ENCODE results near the gene SPSB3. TPM values are rescaled to one million over a fixed set of nuclear protein-coding genes. Genes with fewer than 3 reads are reported as not detected.

The SPSB3 gene
- total and polyA plus RNA-seq, 2 of the 13 experiments (the other 11 are each of a cell fraction or from before 2014, with no cell fraction given), result 13.2 to 21.9 TPM

DNA sequence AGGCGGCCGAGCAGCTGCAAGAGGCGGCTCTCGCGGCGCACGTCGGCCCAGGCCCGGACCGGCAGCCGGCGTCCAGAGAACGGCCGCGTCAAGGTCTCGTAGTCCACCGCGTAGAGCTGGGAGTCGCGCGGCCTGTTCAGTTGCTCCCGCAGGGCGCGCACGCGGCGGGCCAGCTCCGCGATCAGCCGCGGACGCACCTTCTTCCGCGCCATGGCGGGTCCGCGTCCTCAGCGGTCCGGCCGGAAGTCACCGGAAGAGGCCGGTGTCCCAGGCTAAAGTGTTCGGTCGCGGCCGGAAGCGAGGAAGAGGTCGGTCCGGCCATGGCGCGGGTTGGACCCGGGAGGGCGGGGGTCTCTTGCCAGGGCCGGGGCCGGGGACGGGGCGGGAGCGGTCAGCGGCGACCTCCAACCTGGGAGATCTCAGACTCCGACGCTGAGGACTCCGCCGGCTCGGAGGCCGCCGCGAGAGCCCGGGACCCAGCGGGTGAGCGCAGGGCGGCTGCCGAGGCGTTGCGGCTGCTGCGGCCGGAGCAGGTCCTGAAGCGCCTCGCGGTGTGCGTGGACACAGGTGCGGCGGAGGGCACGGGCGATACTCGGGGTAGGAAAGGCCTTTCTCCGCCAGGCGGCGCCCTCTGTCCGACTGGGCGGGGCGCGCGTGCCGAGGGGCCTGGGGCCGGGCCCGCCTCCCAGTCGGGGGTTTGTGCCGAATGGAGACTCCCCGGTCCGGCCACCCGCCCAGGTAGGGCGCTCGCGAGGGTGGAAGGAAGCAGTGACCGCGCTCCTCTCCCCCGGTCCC lies 9.3 kb downstream of the SPSB3 start, which contains the start of gene MRPS34 (continued):
- TF ChIP-seq PCBP2 (optimal IDR thresholded peaks at IDR 0.05; ENCODE audit: low read depth, low read length, poor library complexity, severe bottlenecking) (no peak), SUZ12 (IDR thresholded peaks at IDR 0.05; ENCODE audit: low read depth, low read length) (no peak), ZNF329 (CRISPR knock-in tag; IDR thresholded peaks at IDR 0.05; ENCODE audit: low read depth) (peak; percentile 82), REXO4 (CRISPR knock-in tag; IDR thresholded peaks at IDR 0.05; ENCODE audit: borderline replicate concordance) (no peak), XRCC5 (optimal IDR thresholded peaks at IDR 0.05; ENCODE audit: low read length) (peak; percentile 69), HNF4A (CRISPR knock-in tag; IDR thresholded peaks at IDR 0.05) (peak; percentile 46), RBM22 (optimal IDR thresholded peaks at IDR 0.05; ENCODE audit: low read length) (no peak), ETV6 (CRISPR knock-in tag; conservative IDR thresholded peaks at IDR 0.05) (no peak; the same call in 1 of the 2 replicates), TOE1 (CRISPR knock-in tag; IDR thresholded peaks at IDR 0.05) (no peak), KDM1A (CRISPR knock-in tag; IDR thresholded peaks at IDR 0.05) (no peak), ATAD3A (CRISPR knock-in tag; IDR thresholded peaks at IDR 0.05) (no peak), HOXA9 (CRISPR knock-in tag; IDR thresholded peaks at IDR 0.05; ENCODE audit: borderline replicate concordance) (peak; percentile 88; the same call in 1 of the 2 replicates), ZNF468 (CRISPR knock-in tag; IDR thresholded peaks at IDR 0.05) (no peak; the same call in 1 of the 2 replicates), SMC3 (IDR thresholded peaks at IDR 0.05; ENCODE audit: low read length) (peak; percentile 19; the same call in 1 of the 2 replicates)
- TF ChIP-seq, protein P1, sequence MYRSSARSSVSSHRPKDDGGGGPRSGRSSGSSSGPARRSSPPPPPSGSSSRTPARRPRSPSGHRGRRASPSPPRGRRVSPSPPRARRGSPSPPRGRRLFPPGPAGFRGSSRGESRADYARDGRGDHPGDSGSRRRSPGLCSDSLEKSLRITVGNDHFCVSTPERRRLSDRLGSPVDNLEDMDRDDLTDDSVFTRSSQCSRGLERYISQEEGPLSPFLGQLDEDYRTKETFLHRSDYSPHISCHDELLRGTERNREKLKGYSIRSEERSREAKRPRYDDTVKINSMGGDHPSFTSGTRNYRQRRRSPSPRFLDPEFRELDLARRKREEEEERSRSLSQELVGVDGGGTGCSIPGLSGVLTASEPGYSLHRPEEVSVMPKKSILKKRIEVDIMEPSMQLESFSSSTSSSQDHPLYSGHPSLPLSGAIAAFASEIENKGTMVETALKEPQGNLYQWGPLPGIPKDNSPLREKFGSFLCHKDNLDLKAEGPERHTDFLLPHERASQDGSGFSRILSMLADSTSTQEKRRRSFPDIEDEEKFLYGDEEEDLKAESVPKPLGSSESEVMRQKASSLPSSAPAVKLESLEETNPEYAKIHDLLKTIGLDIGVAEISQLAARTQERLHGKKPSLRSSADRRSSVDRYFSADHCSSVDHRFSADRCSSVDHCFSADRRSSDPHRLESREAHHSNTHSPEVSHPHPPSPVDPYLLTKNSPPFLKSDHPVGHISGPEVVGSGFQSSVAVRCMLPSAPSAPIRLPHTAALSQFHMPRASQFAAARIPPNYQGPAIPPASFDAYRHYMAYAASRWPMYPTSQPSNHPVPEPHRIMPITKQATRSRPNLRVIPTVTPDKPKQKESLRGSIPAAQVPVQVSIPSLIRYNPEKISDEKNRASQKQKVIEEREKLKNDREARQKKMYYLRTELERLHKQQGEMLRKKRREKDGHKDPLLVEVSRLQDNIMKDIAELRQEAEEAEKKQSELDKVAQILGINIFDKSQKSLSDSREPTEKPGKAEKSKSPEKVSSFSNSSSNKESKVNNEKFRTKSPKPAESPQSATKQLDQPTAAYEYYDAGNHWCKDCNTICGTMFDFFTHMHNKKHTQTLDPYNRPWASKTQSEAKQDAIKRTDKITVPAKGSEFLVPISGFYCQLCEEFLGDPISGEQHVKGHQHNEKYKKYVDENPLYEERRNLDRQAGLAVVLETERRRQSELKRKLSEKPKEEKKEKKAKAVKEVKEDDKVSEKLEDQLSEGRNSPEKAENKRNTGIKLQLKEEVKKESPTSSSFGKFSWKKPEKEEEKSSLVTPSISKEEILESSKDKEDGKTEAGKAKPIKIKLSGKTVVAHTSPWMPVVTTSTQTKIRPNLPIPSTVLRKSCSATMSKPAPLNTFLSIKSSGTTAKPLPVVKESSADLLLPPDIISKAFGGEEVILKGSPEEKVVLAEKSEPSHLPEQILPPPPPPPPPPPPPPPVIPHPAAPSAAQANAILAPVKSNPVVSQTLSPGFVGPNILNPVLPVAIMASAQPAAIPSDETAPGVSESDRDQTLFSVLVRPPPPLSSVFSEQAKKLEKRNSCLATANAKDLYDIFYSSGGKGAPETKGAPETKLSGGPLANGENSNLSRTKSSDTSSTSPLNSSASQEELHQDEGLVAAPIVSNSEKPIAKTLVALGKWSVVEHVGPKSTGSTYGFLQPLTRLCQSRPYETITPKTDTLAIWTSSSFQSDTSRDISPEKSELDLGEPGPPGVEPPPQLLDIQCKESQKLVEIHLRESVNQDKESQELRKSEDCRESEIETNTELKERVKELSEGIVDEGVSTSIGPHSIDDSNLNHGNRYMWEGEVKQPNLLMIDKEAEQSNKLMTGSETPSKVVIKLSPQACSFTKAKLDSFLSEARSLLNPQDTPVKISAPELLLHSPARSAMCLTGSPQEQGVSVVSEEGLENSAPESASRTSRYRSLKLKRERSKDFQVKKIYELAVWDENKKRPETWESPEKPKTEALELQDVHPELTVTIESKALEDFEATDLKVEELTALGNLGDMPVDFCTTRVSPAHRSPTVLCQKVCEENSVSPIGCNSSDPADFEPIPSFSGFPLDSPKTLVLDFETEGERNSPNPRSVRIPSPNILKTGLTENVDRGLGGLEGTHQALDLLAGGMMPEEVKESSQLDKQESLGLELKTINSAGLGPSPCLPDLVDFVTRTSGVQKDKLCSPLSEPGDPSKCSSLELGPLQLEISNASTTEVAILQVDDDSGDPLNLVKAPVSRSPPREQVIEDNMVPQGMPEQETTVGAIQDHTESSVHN (CRISPR knock-in tag; IDR thresholded peaks at IDR 0.05), result no peak; the same call in 1 of the 2 replicates
- TF ChIP-seq, protein P2, sequence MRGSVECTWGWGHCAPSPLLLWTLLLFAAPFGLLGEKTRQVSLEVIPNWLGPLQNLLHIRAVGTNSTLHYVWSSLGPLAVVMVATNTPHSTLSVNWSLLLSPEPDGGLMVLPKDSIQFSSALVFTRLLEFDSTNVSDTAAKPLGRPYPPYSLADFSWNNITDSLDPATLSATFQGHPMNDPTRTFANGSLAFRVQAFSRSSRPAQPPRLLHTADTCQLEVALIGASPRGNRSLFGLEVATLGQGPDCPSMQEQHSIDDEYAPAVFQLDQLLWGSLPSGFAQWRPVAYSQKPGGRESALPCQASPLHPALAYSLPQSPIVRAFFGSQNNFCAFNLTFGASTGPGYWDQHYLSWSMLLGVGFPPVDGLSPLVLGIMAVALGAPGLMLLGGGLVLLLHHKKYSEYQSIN (CRISPR knock-in tag; IDR thresholded peaks at IDR 0.05; ENCODE audit: borderline replicate concordance), result peak; percentile 40; the same call in 1 of the 2 replicates
- TF ChIP-seq, protein P3, sequence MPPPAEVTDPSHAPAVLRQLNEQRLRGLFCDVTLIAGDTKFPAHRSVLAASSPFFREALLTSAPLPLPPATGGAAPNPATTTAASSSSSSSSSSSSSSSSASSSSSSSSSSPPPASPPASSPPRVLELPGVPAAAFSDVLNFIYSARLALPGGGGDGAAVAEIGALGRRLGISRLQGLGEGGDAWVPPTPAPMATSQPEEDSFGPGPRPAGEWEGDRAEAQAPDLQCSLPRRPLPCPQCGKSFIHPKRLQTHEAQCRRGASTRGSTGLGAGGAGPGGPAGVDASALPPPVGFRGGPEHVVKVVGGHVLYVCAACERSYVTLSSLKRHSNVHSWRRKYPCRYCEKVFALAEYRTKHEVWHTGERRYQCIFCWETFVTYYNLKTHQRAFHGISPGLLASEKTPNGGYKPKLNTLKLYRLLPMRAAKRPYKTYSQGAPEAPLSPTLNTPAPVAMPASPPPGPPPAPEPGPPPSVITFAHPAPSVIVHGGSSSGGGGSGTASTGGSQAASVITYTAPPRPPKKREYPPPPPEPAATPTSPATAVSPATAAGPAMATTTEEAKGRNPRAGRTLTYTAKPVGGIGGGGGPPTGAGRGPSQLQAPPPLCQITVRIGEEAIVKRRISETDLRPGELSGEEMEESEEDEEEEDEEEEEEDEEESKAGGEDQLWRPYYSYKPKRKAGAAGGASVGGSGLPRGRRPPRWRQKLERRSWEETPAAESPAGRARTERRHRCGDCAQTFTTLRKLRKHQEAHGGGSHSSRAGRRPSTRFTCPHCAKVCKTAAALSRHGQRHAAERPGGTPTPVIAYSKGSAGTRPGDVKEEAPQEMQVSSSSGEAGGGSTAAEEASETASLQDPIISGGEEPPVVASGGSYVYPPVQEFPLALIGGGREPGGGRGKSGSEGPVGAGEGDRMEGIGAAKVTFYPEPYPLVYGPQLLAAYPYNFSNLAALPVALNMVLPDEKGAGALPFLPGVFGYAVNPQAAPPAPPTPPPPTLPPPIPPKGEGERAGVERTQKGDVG (CRISPR knock-in tag; IDR thresholded peaks at IDR 0.05; ENCODE audit: borderline replicate concordance), result 0 out of 2 replicates have a peak, but pooled peaks have one; percentile 9

All from HepG2 (cell line).